Breast epithelium (tissue), 3 donors: ENCODE measurements around the gene TMEM120A.

ENCODE experiments used
- CTCF ChIP-seq, 3 donors: fragments of 450-650 bp; IDR thresholded peaks; one replicate each; pipeline ENCODE4 v1.5.1; 2016 to 2017; ENCODE audit warnings: antibody characterized with exemption in 3 of 3, mild to moderate bottlenecking in 3 of 3, moderate library complexity in 3 of 3
- POLR2A ChIP-seq: fragments of 450-650 bp; IDR thresholded peaks from one replicate; pipeline ENCODE4 v1.6.1; 2016; ENCODE audit warnings: antibody characterized with exemption, mild to moderate bottlenecking, moderate library complexity

- TF ChIP-seq POLR2A (no peak), CTCF (IDR thresholded peaks at IDR 0.05) (no peak)
These were observed 11.9 kb downstream of the TMEM120A start for GRCh38 chr7:75982306-75983064.
